Natural killer cell (primary cell): ENCODE measurements around the gene EVI2A. TPM values are rescaled to one million over a fixed set of nuclear protein-coding genes. Genes with fewer than 3 reads are reported as not detected.
"Not testable (repeated sequence)": the region's sequence is repeated elsewhere in the genome, so short reads cannot be mapped to it uniquely, and the experiment has no call there.

Source experiments
- ATAC-seq, 3 donors: fragments of 150-1000 bp in 2 of 3; fragments of 200-7000 bp in 1 of 3; cut with Tn5 transposase; 1 replicate in 1 of 3; 2 replicates in 2 of 3; pipeline ENCODE4 v1.10.0; 2021; ENCODE audit warnings: mild to moderate bottlenecking in 2 of 3, moderate library complexity in 2 of 3
- DNase-seq, 2 donors: peaks; one replicate each; pipeline versions ENCODE4 v3.0.0 to v3.0.0-alpha.2; 2013 to 2021; ENCODE audit warnings: mixed read lengths in 1 of 2
- H3K27ac ChIP-seq: one replicate; pipeline ENCODE4 v1.5.1; 2013; ENCODE audit warnings: mild to moderate bottlenecking, low read length
- H3K27me3 ChIP-seq: one replicate; pipeline ENCODE4 v1.6.1; 2013; ENCODE audit warnings: low read length; ENCODE audit not compliant: control insufficient read depth, insufficient read depth
- H3K36me3 ChIP-seq: one replicate; pipeline ENCODE4 v1.6.1; 2013; ENCODE audit warnings: low read length; ENCODE audit not compliant: control insufficient read depth, insufficient read depth
- H3K4me1 ChIP-seq: one replicate; pipeline ENCODE4 v1.6.1; 2013; ENCODE audit warnings: low read length; ENCODE audit not compliant: control insufficient read depth, insufficient read depth
- H3K4me3 ChIP-seq: one replicate; pipeline ENCODE4 v1.5.1; 2013; ENCODE audit warnings: low read length
- H3K9me3 ChIP-seq: one replicate; pipeline ENCODE4 v1.6.1; 2013; ENCODE audit warnings: low read length; ENCODE audit not compliant: control insufficient read depth, insufficient read depth
- H3K27ac Mint-ChIP-seq, 2 donors: one replicate each; pipeline ENCODE4 v1.8.0; 2022; ENCODE audit warnings: mild to moderate bottlenecking in 2 of 2, mixed read lengths in 2 of 2, moderate library complexity in 1 of 2
- H3K27me3 Mint-ChIP-seq, 2 donors: one replicate each; pipeline ENCODE4 v1.8.0; 2022; ENCODE audit warnings: low read depth in 2 of 2, mixed read lengths in 2 of 2
- H3K36me3 Mint-ChIP-seq: one replicate; pipeline ENCODE4 v1.8.0; 2022; ENCODE audit warnings: mixed read lengths
- H3K4me1 Mint-ChIP-seq, 2 donors: one replicate each; pipeline ENCODE4 v1.8.0; 2022; ENCODE audit warnings: mixed read lengths in 2 of 2
- H3K4me3 Mint-ChIP-seq: one replicate; pipeline ENCODE4 v1.8.0; 2022; ENCODE audit warnings: mild to moderate bottlenecking, moderate library complexity, mixed read lengths
- H3K9me3 Mint-ChIP-seq, 2 donors: one replicate each; pipeline ENCODE4 v1.8.0; 2022; ENCODE audit warnings: mixed read lengths in 2 of 2
- CTCF ChIP-seq: fragments of 200-600 bp; IDR thresholded peaks from one replicate; pipeline ENCODE4 v1.8.0; 2022; ENCODE audit warnings: antibody characterized with exemption
- WGBS: methylation state at CpG from one replicate; pipeline ENCODE4 v1.1.7; 2013; ENCODE audit warnings: missing lambda C conversion rate; ENCODE audit not compliant: insufficient coverage; 5-methylcytosine and 5-hydroxymethylcytosine counted together
- intact Hi-C: fragments of 100-400 bp; cut with micrococcal nuclease; formaldehyde crosslinking; loops from one replicate; pipeline ENCODE4 v1.14.2; 2022
- total RNA-seq, 4 donors: library from RNA; stranded (reverse); fragments of 120-200 nt in 1 of 4; gene quantifications; one replicate each; pipeline versions ENCODE4 v1.2.3 to v1.2.4, GENCODE V29; 2013 to 2022

Gene EVI2A
- total RNA-seq, 3 donors from 2014 or later (not counting 1 experiment from before 2014, with no cell fraction given), result 20.9 to 33.0 (median 32.4) TPM

DNA sequence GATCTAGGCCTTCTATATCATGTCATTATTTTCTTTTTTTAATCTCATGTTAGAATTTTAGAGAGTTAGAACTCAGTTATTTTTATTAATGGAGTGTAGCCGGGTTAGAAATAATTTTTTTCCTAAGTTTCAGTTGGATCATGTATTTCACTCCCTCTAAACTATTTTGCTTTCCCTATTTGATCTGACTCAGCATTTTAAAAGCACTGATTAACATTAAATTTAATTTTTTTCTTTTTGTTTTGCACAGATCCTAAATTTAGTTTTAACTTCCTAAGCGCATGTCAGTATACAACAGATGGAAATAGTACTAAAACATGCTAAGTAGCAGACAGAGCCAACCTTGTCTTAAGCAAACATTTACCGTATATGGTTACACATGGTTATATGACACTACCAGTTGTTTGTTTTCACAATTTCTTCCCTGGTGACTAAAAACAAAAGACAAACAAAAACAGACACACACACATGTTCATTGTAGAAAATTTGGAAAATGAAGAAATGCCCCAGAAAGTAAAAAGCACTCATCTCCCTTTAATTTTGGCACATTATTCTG, 36.5 kb upstream of the EVI2A start:
- Mint-ChIP-seq H3K4me1 (peaks cover 0 to 5% of the 10 kb centered on the region in 2 donors), H3K27ac (no peak overlapping the region), H3K4me3 (no peak overlapping the region), H3K9me3 (no peaks in the 10 kb centered on the region), H3K36me3 (peaks cover 23% of the 10 kb centered on the region), H3K27me3 (no peaks in the 10 kb centered on the region)
- H3K27ac ChIP-seq, result no peak overlapping the region
- 94% methylated on average over 2 of the region's 3 CpGs for WGBS
- DNase-seq (no peak), ATAC-seq (no peak)
- H3K27me3 ChIP-seq, result no peaks in the 10 kb centered on the region
- no peaks in the 10 kb centered on the region for H3K4me1 ChIP-seq
- intact Hi-C loops, result no loop called here
- no peak overlapping the region for H3K4me3 ChIP-seq
- peaks cover 51% of the 10 kb centered on the region for H3K36me3 ChIP-seq
- no peaks in the 10 kb centered on the region for H3K9me3 ChIP-seq
- no peak for TF ChIP-seq CTCF

GRCh38 chr17:31357091-31357490, 35.7 kb upstream of the EVI2A start:
- peaks cover 59% of the 10 kb centered on the region for H3K36me3 ChIP-seq
- 91% methylated on average over 2 of the region's 2 CpGs for WGBS

DNA sequence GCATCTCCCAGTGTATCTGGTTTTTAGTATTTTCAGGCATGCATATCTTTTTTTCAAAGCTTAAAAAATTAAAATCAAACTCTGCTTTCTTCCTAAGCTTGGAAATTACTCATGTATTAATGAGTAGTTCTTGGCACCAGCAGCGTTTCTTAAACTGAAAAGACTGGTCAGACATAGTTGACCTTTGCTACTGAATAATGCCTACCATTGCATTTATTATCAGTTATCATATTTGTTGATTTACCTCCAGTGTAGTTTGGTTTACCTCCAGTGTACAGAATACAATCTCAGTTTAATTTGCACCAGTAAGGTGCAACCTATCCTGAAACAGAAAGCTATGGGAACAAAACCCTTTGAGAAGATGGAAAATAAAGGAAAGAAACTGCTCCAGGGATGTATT, 34.5 kb upstream of the EVI2A start:
- peaks cover 23% of the 10 kb centered on the region for H3K36me3 Mint-ChIP-seq
- no peaks in the 10 kb centered on the region for H3K4me1 ChIP-seq
- 88% methylated on average over 1 of the region's 1 CpG for whole genome bisulfite sequencing
- H3K9me3 Mint-ChIP-seq, result no peaks in the 10 kb centered on the region
- H3K9me3 ChIP-seq, result no peaks in the 10 kb centered on the region
- H3K27me3 ChIP-seq, result no peaks in the 10 kb centered on the region
- no peaks in the 10 kb centered on the region for H3K4me1 Mint-ChIP-seq
- DNase-seq (no peak), ATAC-seq (no peak)
- H3K27ac ChIP-seq, result no peak overlapping the region
- peaks cover 56% of the 10 kb centered on the region for H3K36me3 ChIP-seq
- no peak for TF ChIP-seq CTCF
- no peaks in the 10 kb centered on the region for H3K27me3 Mint-ChIP-seq
- no peak overlapping the region for H3K4me3 Mint-ChIP-seq
- intact Hi-C loops, result no loop called here
- no peak overlapping the region for H3K4me3 ChIP-seq
- no peak overlapping the region for H3K27ac Mint-ChIP-seq

More at GRCh38 chr17:31357091-31357490, 35.7 kb upstream of the EVI2A start:
- Mint-ChIP-seq H3K9me3 (no peaks in the 10 kb centered on the region), H3K27me3 (no peaks in the 10 kb centered on the region), H3K4me3 (no peak overlapping the region), H3K4me1 (no peaks in the 10 kb centered on the region), H3K27ac (no peak overlapping the region), H3K36me3 (peaks cover 23% of the 10 kb centered on the region)
- no peaks in the 10 kb centered on the region for H3K27me3 ChIP-seq
- no peak overlapping the region for H3K27ac ChIP-seq
- H3K4me1 ChIP-seq, result no peaks in the 10 kb centered on the region
- no peaks in the 10 kb centered on the region for H3K9me3 ChIP-seq
- intact Hi-C loops, result no loop called here
- ATAC-seq (no peak), DNase-seq (no peak)
- TF ChIP-seq CTCF, result no peak
- no peak overlapping the region for H3K4me3 ChIP-seq

GRCh38 chr17:31349454-31349853, 28.0 kb upstream of the EVI2A start:
- no peak for DNase-seq
- peaks cover 26% of the 10 kb centered on the region for H3K36me3 ChIP-seq
- Mint-ChIP-seq H3K27ac (no peak overlapping the region), H3K4me1 (no peaks in the 10 kb centered on the region), H3K27me3 (no peaks in the 10 kb centered on the region), H3K4me3 (no peak overlapping the region), H3K9me3 (no peaks in the 10 kb centered on the region), H3K36me3 (peaks cover 25% of the 10 kb centered on the region)
- intact Hi-C loops, result no loop called here
- no peaks in the 10 kb centered on the region for H3K27me3 ChIP-seq
- H3K4me1 ChIP-seq, result no peaks in the 10 kb centered on the region
- H3K9me3 ChIP-seq, result no peaks in the 10 kb centered on the region
- H3K27ac ChIP-seq, result no peak overlapping the region
- H3K4me3 ChIP-seq, result no peak overlapping the region
- no peak for ATAC-seq
- TF ChIP-seq CTCF, result no peak

- H3K4me1 ChIP-seq, H3K27ac ChIP-seq, H3K36me3 ChIP-seq, H3K9me3 ChIP-seq, H3K9me3 Mint-ChIP-seq, H3K27ac Mint-ChIP-seq, ATAC-seq, H3K4me1 Mint-ChIP-seq, H3K27me3 ChIP-seq, H3K27me3 Mint-ChIP-seq, H3K4me3 Mint-ChIP-seq, DNase-seq, intact Hi-C loops, H3K4me3 ChIP-seq: not testable (repeated sequence)
- peaks cover 13% of the 10 kb centered on the region for H3K36me3 Mint-ChIP-seq
- WGBS, result 100% methylated on average over 3 of the region's 34 CpGs
Observed at GRCh38 chr17:31345191-31345747, 23.8 kb upstream of the EVI2A start.
